ENCODE data around the gene RDM1. TPM values are rescaled to one million over a fixed set of nuclear protein-coding genes. Genes with fewer than 3 reads are reported as not detected.
A peak's percentile ranks its signal among the peaks of the same experiment; 100 is the strongest.

RDM1 gene
- total and polyA plus RNA-seq, 8 donors = 0.98 to 5.9 TPM; not detected in 6

GRCh38 chr17:35875800-35876139 is 54.8 kb downstream of the RDM1 start:
- H3K36me3 ChIP-seq = no peaks in the 10 kb centered on the region
- intact Hi-C loops (cut with DNase I; ENCODE audit: low total_unique reads) = no loop called here

GRCh38 chr17:35875072-35875799 is 55.3 kb downstream of the RDM1 start:
- H3K9me3 ChIP-seq = no peaks in the 10 kb centered on the region
- H3K27me3 ChIP-seq = no peaks in the 10 kb centered on the region
- 56 to 64% (median 58%) methylated on average over 5 of the region's 5 CpGs for WGBS, 5 donors
- H3K27ac ChIP-seq = no peak overlapping the region
- TF ChIP-seq CTCF (IDR thresholded peaks at IDR 0.05) (no peak), POLR2A (IDR thresholded peaks at IDR 0.05) (no peak), POLR2AphosphoS5 (IDR thresholded peaks at IDR 0.05) (no peak), EP300 (IDR thresholded peaks at IDR 0.05) (no peak)
- H3K4me1 ChIP-seq = no peaks in the 10 kb centered on the region
- no peaks in the 10 kb centered on the region for H3K36me3 ChIP-seq
- intact Hi-C loops (cut with DNase I; ENCODE audit: low total_unique reads) = no loop called here
- no peak overlapping the region for H3K4me3 ChIP-seq
- no peak for DNase-seq

More at GRCh38 chr17:35875800-35876139, 54.8 kb downstream of the RDM1 start:
- Histone ChIP-seq H3K4me1 (no peaks in the 10 kb centered on the region), H3K27ac (no peak overlapping the region), H3K4me3 (no peak overlapping the region), H3K27me3 (no peaks in the 10 kb centered on the region), H3K9me3 (no peaks in the 10 kb centered on the region)
- DNase-seq = no peak
- TF ChIP-seq CTCF (IDR thresholded peaks at IDR 0.05) (no peak), EP300 (IDR thresholded peaks at IDR 0.05) (no peak), POLR2AphosphoS5 (IDR thresholded peaks at IDR 0.05) (no peak), POLR2A (IDR thresholded peaks at IDR 0.05) (no peak)
- WGBS, 5 donors = 60 to 73% (median 71%) methylated on average over 3 of the region's 3 CpGs

- no peaks in the 10 kb centered on the region for H3K4me1 ChIP-seq
- WGBS, 5 donors = 94 to 97% (median 95%) methylated on average over 12 of the region's 12 CpGs
- TF ChIP-seq EP300 (IDR thresholded peaks at IDR 0.05) (no peak), CTCF (IDR thresholded peaks at IDR 0.05) (no peak), POLR2AphosphoS5 (IDR thresholded peaks at IDR 0.05) (no peak), POLR2A (IDR thresholded peaks at IDR 0.05) (no peak)
- intact Hi-C loops (cut with DNase I; ENCODE audit: low total_unique reads) = no loop called here
- no peaks in the 10 kb centered on the region for H3K9me3 ChIP-seq
- H3K36me3 ChIP-seq = no peaks in the 10 kb centered on the region
- no peak overlapping the region for H3K4me3 ChIP-seq
- DNase-seq = no peak
- no peaks in the 10 kb centered on the region for H3K27me3 ChIP-seq
- no peak overlapping the region for H3K27ac ChIP-seq
Observed at GRCh38 chr17:35872196-35872980, 58.2 kb downstream of the RDM1 start.

- H3K36me3 ChIP-seq = no peaks in the 10 kb centered on the region
- no peaks in the 10 kb centered on the region for H3K27me3 ChIP-seq
- 63 to 71% (median 69%) methylated on average over 8 of the region's 8 CpGs for WGBS, 5 donors
- DNase-seq = peak in 1 of 2 donors; percentile 41
- TF ChIP-seq POLR2A (IDR thresholded peaks at IDR 0.05) (no peak), CTCF (IDR thresholded peaks at IDR 0.05) (no peak), EP300 (IDR thresholded peaks at IDR 0.05) (no peak), POLR2AphosphoS5 (IDR thresholded peaks at IDR 0.05) (no peak)
- intact Hi-C loops (cut with DNase I; ENCODE audit: low total_unique reads) = no loop called here
- H3K4me1 ChIP-seq = no peaks in the 10 kb centered on the region
- no peaks in the 10 kb centered on the region for H3K9me3 ChIP-seq
- H3K4me3 ChIP-seq = no peak overlapping the region
- H3K27ac ChIP-seq = no peak overlapping the region
Observed at GRCh38 chr17:35870906-35871819, 59.4 kb downstream of the RDM1 start.

Measured in stomach (tissue), 9 donors.